Loucy (cell line): Measurements from ENCODE around the gene RPTOR.

Experiments
- H2AFZ ChIP-seq: fragments of 200-600 bp; sonication (generic); 2 replicates; pipeline ENCODE4 v1.6.0; 2016; ENCODE audit warnings: antibody characterized with exemption, mild to moderate bottlenecking, low read length, moderate library complexity
- H3F3A ChIP-seq: fragments of 200-600 bp; 2 replicates; pipeline ENCODE4 v1.6.0; 2016; ENCODE audit warnings: antibody characterized with exemption, low read depth, mild to moderate bottlenecking
- H3K27me3 ChIP-seq: fragments of 200-600 bp; sonication (generic); 2 replicates; pipeline ENCODE4 v1.6.1; 2014; ENCODE audit warnings: low read length, mild to moderate bottlenecking; ENCODE audit not compliant: insufficient read depth, poor library complexity, severe bottlenecking
- H3K36me3 ChIP-seq: fragments of 200-600 bp; sonication (generic); 2 replicates; pipeline ENCODE4 v1.6.1; 2016; ENCODE audit warnings: low read length; ENCODE audit not compliant: insufficient read depth
- H3K4me1 ChIP-seq: fragments of 200-600 bp; sonication (generic); 2 replicates; pipeline ENCODE4 v1.5.1; 2014; ENCODE audit warnings: low read length, mild to moderate bottlenecking; ENCODE audit not compliant: insufficient read depth, poor library complexity, severe bottlenecking
- H3K4me2 ChIP-seq: fragments of 200-600 bp; sonication (generic); 2 replicates; pipeline ENCODE4 v1.6.0; 2014; ENCODE audit warnings: antibody characterized with exemption, low read length, low read depth, mild to moderate bottlenecking; ENCODE audit not compliant: poor library complexity, severe bottlenecking
- H3K4me3 ChIP-seq: fragments of 200-600 bp; sonication (generic); 2 replicates; pipeline ENCODE4 v1.5.1; 2014; ENCODE audit warnings: low read length, mild to moderate bottlenecking, mixed read lengths; ENCODE audit not compliant: poor library complexity, severe bottlenecking
- H3K79me2 ChIP-seq: fragments of 200-600 bp; sonication (generic); 2 replicates; pipeline ENCODE4 v1.6.1; 2014; ENCODE audit warnings: low read length; ENCODE audit not compliant: insufficient read depth
- H3K9ac ChIP-seq: fragments of 200-600 bp; sonication (generic); 2 replicates; pipeline ENCODE4 v1.6.0; 2014; ENCODE audit warnings: mild to moderate bottlenecking, low read depth, low read length, moderate library complexity; ENCODE audit not compliant: poor library complexity, severe bottlenecking
- H3K9me2 ChIP-seq: fragments of 200-600 bp; sonication (generic); replicated peaks from 2 replicates; pipeline ENCODE4 v1.6.1; 2016; ENCODE audit warnings: low read depth, low read length, mixed read lengths
- H3K9me3 ChIP-seq: fragments of 200-600 bp; sonication (generic); 2 replicates; pipeline ENCODE4 v1.6.1; 2014; ENCODE audit warnings: mild to moderate bottlenecking, antibody characterized with exemption, low read length, low read depth; ENCODE audit not compliant: insufficient read depth
- H4K20me1 ChIP-seq: fragments of 200-600 bp; sonication (generic); 2 replicates; pipeline ENCODE4 v1.6.0; 2014; ENCODE audit warnings: antibody characterized with exemption, low read length, mild to moderate bottlenecking; ENCODE audit not compliant: insufficient read depth, poor library complexity, severe bottlenecking
- CTCF ChIP-seq: fragments of 200-600 bp; sonication (generic); conservative IDR thresholded peaks from 2 replicates; pipeline ENCODE4 v1.5.1; 2014; ENCODE audit warnings: mild to moderate bottlenecking, antibody characterized with exemption, low read length
- EZH2phosphoT487 ChIP-seq: fragments of 200-600 bp; IDR thresholded peaks from 2 replicates; pipeline ENCODE4 v1.6.1; 2018; ENCODE audit warnings: antibody characterized with exemption, mild to moderate bottlenecking, moderate library complexity, borderline replicate concordance

Gene RPTOR

DNA sequence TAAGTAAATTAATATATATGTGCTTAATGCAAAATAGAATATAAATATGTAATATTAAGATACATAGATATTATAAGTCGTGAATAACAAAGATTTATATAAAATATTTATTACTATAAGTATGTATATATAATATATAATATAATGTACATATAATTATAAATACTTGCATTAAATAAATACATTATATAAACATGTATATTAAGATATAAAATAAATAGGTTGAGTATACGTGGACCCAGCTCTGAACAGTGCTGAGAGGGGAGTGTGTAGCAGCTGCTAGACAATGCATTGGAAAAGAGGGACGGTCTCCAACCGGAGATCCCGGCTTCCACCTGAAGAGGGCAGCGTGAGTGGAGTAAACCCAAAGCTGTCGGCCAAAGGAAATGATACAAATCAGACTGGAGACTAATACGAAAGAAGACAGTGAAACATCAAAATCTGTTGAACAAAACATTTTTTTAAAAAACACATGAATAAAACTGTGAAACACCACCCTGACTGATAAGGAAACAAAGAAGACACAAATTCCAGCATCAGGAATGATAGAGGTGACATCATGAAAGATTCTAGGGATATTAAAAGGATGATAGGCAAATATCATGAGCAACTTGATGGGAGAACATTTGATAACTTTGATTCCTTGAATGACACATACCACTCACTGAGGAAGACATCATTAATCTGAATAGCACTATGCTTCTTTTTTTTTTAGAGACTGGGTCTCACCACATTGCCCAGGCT lies 321.6 kb downstream of the RPTOR start:
- TF ChIP-seq CTCF (peak; percentile 74), EZH2phosphoT487 (no peak)
- H3K4me1 ChIP-seq, result peaks cover 60% of the 10 kb centered on the region
- H3K9ac ChIP-seq, result peak overlapping the region; percentile 38
- no peaks in the 10 kb centered on the region; the same call in 1 of the 2 replicates for H3F3A ChIP-seq
- H3K79me2 ChIP-seq, result no peaks in the 10 kb centered on the region
- no peaks in the 10 kb centered on the region for H3K9me2 ChIP-seq
- H4K20me1 ChIP-seq, result no peaks in the 10 kb centered on the region
- H3K4me2 ChIP-seq, result no peak overlapping the region
- H3K4me3 ChIP-seq, result no peak overlapping the region
- no peaks in the 10 kb centered on the region; the same call in 1 of the 2 replicates for H3K36me3 ChIP-seq
- H3K27me3 ChIP-seq, result no peaks in the 10 kb centered on the region
- H2AFZ ChIP-seq, result no peak overlapping the region
- no peaks in the 10 kb centered on the region for H3K9me3 ChIP-seq

DNA sequence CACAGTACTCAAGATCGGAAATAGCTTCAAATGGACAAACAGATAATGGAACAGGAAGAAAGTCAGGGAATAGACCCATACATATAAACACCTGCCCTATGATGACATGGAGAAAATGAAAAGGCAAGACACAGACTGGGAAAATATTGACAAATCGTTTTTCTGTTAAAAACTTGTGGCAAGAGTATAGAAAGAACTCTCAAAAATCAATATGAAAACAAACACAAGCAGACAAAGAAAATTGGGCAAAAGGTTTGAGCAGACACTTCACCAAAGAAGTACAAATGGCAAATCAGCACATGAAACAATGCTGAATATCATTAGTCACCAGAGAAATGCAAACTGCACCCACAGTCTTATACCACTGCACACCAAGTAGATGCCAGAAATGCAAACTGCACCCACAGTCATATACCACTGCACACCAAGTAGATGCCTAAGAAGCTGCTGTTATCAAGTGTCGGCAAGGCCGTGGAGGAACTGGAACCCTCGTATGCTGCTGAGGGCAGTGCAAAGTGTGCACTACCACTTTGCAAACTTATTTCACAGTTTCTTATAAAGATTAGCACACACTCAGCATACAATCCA lies 323.5 kb downstream of the RPTOR start:
- H3F3A ChIP-seq, result peaks cover 9% of the 10 kb centered on the region; the same call in 1 of the 2 replicates
- H3K4me1 ChIP-seq, result peaks cover 66% of the 10 kb centered on the region
- TF ChIP-seq EZH2phosphoT487, result no peak
- H3K4me2 ChIP-seq, result no peak overlapping the region
- H2AFZ ChIP-seq, result no peak overlapping the region
- no peaks in the 10 kb centered on the region for H3K9me2 ChIP-seq
- H3K9me3 ChIP-seq, result no peaks in the 10 kb centered on the region
- no peaks in the 10 kb centered on the region for H3K79me2 ChIP-seq
- H4K20me1 ChIP-seq, result no peaks in the 10 kb centered on the region
- no peaks in the 10 kb centered on the region; the same call in 1 of the 2 replicates for H3K36me3 ChIP-seq
- peak overlapping the region; percentile 38 for H3K9ac ChIP-seq
- H3K27me3 ChIP-seq, result no peaks in the 10 kb centered on the region
- no peak overlapping the region for H3K4me3 ChIP-seq

GRCh38 chr17:80869481-80870145 lies 325.0 kb downstream of the RPTOR start:
- Histone ChIP-seq H3F3A (peaks cover 9% of the 10 kb centered on the region; the same call in 1 of the 2 replicates), H3K27me3 (no peaks in the 10 kb centered on the region), H3K4me1 (peaks cover 75% of the 10 kb centered on the region), H3K4me3 (no peak overlapping the region), H3K36me3 (no peaks in the 10 kb centered on the region), H3K9me3 (no peaks in the 10 kb centered on the region), H3K9ac (peak overlapping the region; percentile 69), H3K9me2 (no peaks in the 10 kb centered on the region), H3K4me2 (peak overlapping the region; percentile 82), H3K79me2 (peaks cover 4% of the 10 kb centered on the region; the same call in 1 of the 2 replicates), H2AFZ (no peak overlapping the region), H4K20me1 (no peaks in the 10 kb centered on the region)
- TF ChIP-seq CTCF (no peak), EZH2phosphoT487 (no peak)
